Hematopoietic multipotent progenitor cell treated with erythropoietin and hydrocortisone succinate and interleukin-3 and kit ligand, for 6 days (in vitro differentiated cells): ENCODE measurements around the gene RUSF1.
"Not testable (repeated sequence)": the region's sequence is repeated elsewhere in the genome, so short reads cannot be mapped to it uniquely, and the experiment has no call there.

ENCODE experiments used
- DNase-seq: peaks from one replicate; pipeline ENCODE4 v3.0.0-alpha.2; 2015

Gene RUSF1

DNA sequence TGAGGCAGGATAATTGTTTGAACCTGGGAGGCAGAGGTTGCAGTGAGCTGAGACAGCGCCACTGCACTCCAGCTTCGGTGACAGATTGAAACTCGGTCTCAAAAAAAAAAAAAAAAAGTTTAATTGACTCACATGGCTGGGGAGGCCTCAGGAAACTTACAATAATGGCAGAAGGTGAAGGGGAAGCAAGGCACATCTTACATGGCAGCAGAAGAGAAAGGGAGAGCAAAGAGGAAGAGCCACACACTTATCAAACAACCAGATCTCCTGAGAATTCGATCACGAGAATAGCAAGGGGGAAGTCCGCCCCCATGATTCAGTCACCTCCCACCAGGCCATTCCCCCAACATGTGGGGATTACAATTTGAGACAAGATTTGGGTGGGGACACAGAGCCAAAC, 62.3 kb downstream of the RUSF1 start:
- not testable (repeated sequence) for DNase-seq

DNA sequence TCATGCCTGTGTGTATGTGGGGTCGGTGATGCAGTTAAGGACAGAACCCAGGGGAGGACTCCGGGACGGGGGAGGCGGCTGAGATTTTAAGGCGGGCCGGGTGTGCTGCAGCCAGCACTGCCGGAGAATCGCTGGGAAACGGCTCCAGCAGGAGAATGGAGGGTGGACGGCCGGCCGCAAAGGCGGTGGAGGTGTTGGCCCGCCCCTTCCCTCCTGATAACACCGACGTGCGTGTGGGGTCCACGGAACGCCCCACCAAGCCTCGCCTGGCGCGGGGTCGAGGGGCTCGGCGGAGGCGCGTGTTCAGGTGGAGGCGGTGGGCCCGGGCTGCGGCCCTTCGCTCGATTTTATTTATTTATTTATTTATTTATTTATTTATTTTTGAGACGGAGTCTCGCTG, 66.2 kb downstream of the RUSF1 start:
- no peak for DNase-seq

DNA sequence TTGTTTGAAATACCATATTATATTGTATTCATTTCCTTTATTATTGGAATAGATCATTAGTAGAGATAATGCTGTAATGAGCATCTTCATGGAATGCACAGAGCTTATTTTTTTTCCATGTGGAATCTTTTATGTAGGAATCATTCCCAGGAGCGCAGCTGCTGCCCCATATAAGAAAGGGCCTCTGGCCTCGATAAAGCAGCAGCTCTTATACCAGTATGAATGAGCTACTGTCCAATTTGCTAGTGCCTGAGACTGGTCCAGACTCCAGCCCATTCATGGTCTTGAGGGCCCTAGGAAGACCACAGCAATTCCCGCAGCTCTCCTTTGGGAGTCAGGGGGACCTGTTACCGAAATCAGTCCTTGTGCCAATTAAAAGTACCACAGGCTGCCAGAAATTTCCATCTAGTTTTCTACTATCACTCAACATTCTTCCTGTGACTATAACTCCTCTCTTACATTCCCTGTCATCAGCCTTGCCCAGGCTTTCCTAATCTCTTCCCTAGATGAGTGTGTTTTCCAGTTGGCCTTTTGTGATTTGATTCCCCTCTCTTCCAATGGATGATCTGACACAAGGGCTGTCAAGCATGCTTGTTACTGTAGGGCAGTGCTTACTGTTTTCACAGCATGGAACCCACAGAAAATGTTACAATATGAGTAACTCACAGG, 67.5 kb downstream of the RUSF1 start:
- no peak for DNase-seq

GRCh38 chr16:31439519-31439918, 68.7 kb downstream of the RUSF1 start:
- DNase-seq, result no peak
